KOPT-K1 (cell line): ENCODE data around the gene SLC46A2.

Experiments used
- H3K27ac ChIP-seq: fragments of 200-600 bp; sonication (generic); 2 replicates; pipeline ENCODE4 v1.5.1; 2016; ENCODE audit warnings: antibody characterized with exemption, mild to moderate bottlenecking, low read depth, low read length; ENCODE audit not compliant: poor library complexity, severe bottlenecking
- H3K36me3 ChIP-seq: fragments of 200-600 bp; sonication (generic); 2 replicates; pipeline ENCODE4 v1.5.1; 2017; ENCODE audit warnings: antibody characterized with exemption, mild to moderate bottlenecking, low read length, moderate library complexity; ENCODE audit not compliant: insufficient read depth
- H3K9me3 ChIP-seq: fragments of 200-600 bp; sonication (generic); 2 replicates; pipeline ENCODE4 v1.5.1; 2017; ENCODE audit warnings: antibody characterized with exemption, low read length, mild to moderate bottlenecking; ENCODE audit not compliant: insufficient read depth, poor library complexity, severe bottlenecking

The SLC46A2 gene

DNA sequence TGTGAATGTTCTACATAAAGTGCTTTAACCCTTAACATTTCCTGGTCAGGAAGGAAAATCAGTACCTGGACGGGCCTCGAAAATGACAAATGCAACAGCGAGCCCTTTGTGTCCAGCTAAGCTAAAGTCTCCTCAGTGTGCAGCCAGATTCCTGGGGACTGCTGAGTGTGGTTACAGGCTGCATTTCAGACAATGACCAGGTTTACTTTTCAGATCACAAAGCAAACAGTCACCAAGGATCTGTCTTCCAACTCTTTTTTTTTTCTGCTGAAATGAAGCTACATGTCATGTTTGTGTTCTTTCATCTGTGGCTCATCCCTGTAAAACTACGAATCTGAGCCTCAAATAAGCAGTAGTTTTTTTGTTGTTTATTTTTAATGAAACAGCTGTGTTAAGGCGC, 20.8 kb downstream of the SLC46A2 start:
- H3K36me3 ChIP-seq = no peaks in the 10 kb centered on the region
- H3K27ac ChIP-seq = no peak overlapping the region
- no peaks in the 10 kb centered on the region for H3K9me3 ChIP-seq

DNA sequence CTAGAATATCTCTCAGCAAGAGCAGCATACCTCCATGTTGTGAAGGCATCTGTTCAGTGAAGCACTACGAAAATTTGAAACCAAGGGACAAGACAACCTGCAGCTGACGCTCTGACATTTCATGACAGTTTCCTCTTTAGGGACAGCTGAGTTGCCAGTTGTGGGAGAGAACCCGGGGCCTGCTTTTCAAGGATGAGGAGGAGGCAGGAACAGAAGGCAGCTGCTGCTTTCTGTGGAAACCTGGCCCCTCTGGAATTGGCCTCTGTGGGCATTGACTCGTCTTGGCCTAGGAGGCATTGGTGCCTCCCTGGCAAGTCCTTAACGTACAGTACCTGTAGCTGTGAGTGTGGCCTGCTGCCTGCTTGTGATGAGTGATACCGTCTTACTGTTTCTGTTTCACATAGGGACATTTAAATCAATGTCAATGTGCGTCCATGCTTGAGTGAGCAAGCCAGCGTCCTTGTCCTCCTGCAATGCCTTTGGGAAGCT, 21.6 kb downstream of the SLC46A2 start:
- Histone ChIP-seq H3K9me3 (no peaks in the 10 kb centered on the region), H3K36me3 (no peaks in the 10 kb centered on the region), H3K27ac (no peak overlapping the region)

DNA sequence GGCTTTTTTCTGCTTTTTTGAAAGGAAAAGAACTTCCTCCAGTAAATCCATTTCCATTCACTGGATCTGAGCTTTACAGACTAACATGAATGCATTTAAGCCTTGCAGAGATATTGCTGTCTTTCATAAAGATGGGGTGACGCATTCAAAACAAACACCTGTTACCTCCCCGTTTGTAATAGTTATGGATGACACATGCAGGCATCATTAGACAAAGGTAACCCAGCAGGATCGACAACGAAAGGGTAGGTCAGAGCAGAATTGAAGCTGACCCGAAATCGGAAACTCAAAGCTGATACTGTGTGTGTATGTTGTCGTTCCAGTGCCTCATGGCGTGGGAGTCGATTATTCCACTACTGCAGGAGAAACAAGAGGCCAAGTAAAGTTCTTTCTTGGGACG, 22.2 kb downstream of the SLC46A2 start:
- no peaks in the 10 kb centered on the region for H3K9me3 ChIP-seq
- no peaks in the 10 kb centered on the region for H3K36me3 ChIP-seq
- no peak overlapping the region for H3K27ac ChIP-seq

DNA sequence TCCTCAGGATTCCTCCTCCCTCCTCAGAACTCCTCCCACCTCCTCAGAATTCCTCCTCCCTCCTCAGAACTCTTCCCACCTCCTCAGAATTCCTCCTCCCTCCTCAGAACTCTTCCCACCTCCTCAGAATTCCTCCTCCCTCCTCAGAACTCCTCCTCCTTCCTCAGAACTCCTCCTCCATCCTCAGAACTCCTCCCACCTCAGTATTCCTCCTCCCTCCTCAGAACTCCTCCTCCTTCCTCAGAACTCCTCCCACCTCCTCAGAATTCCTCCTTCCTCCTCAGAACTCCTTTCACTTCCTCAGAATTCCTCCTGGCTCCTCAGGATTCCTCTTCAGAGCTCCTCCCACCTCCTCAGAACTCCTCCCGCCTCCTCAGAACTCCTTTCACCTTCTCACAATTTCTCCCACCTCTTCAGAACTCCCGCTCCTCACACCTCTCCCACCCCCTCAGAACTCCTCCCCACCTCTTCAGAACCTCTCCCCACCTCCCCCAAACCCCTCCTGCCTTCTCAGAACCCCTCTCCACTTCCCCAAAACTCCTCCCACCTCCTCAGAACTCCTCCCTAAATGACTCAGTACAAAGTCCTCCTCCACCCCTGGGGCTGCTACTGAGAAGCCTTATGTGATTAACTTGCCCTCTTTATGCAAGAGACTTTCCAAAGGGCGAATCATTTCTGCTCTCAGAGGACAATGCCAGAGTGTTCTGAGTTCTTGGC, 23.2 kb downstream of the SLC46A2 start:
- no peaks in the 10 kb centered on the region for H3K36me3 ChIP-seq
- no peak overlapping the region for H3K27ac ChIP-seq
- H3K9me3 ChIP-seq = no peaks in the 10 kb centered on the region

DNA sequence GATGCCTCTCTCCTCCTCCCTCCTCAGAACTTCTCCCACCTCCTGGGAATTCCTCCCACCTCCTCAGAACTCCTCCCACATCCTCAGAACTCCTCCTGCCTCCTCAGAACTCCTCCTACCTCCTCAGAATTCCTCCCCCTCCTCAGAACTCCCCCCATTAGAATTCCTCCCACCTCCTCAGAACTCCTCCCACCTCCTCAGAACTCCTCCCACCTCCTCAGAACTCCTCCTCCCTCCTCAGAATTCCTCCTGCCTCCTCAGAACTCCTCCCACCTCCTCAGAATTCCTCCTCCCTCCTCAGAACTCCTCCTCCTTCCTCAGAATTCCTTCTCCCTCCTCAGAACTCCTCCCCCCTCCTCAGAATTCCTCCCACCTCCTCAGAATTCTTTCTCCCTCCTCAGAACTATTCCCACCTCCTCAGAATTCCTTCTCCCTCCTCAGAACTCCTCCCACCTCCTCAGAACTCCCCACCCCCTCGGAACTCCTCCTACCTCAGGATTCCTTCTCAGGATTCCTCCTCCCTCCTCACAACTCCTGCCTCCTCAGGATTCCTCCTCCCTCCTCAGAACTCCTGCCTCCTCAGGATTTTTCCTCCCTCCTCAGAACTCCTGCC, 23.9 kb downstream of the SLC46A2 start:
- Histone ChIP-seq H3K9me3 (no peaks in the 10 kb centered on the region), H3K27ac (no peak overlapping the region), H3K36me3 (no peaks in the 10 kb centered on the region)

DNA sequence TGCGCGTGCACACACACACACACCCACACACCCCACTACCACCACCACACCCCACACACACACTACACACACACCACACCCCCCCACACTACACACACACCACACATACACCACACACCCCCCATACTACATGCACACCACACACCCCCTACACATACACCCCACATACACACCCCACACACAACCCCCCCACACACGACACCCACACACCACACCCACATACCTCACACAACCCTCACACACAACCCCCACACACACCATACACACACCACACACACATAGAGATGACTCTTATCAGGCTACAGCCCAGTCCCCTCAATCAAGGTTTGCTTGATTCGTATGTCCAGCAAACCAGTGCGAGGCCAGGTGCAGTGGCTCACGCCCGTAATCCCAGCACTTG, 25.7 kb downstream of the SLC46A2 start:
- no peak overlapping the region for H3K27ac ChIP-seq
- no peaks in the 10 kb centered on the region for H3K36me3 ChIP-seq
- no peaks in the 10 kb centered on the region for H3K9me3 ChIP-seq

DNA sequence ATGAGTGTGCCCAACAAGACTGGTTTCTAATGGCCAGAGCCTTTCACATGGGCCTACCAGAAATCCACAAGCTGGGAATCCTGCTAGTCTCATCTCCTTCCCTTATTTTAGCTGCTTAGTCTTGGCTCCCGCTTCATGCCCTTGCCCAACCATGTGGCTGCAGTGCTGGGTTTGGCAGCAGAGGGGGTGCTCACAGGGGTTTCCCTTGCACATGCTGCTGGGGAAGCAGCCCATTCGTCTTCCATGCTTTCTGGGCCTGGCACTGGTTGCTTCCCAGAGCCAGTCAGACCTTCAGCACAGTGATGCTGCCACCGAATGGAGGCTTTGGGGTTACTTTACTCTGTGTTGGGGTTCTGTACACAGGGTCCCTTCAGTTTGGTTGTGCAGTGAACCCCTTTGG, 26.3 kb downstream of the SLC46A2 start:
- H3K27ac ChIP-seq = no peak overlapping the region
- no peaks in the 10 kb centered on the region for H3K9me3 ChIP-seq
- H3K36me3 ChIP-seq = no peaks in the 10 kb centered on the region

DNA sequence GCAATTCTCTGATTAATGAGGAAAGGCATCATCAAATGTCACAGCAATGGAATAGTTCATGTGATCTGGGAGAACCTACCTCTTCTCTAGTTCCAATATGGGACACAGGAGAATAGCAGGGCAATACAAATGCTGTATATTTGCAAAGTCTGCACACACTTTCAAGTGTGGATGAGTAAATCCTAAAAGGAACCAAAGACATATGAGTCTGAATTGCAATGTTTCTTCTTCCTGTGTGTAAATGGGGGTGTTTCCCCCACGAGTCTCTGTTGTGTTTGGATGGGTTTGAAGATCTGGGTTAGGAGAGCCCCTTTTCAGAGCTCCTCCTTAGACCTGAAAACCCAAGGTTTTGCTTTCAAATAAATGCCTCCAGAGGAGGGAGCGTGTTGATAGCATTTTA, 26.9 kb downstream of the SLC46A2 start:
- Histone ChIP-seq H3K27ac (no peak overlapping the region), H3K36me3 (no peaks in the 10 kb centered on the region), H3K9me3 (no peaks in the 10 kb centered on the region)

DNA sequence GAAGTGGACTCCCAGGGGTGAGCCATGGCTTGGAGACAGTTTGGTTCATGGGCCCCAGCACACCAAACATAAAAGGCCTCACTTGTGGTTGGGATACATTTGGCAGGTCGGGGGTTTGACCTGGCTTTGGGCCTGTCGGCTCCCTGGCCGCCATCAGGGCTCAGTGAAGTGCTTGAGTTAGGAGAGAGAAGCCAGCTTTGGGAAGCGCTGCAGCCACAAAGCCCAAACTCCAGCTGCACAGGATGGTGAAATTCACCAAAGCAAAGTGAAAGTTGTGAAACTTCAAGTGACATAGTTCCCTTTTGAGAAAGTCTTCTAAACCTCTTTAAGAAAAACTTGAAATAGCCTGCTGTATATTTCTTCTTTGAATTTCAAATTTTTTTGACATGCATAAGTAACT, 27.5 kb downstream of the SLC46A2 start:
- Histone ChIP-seq H3K9me3 (no peaks in the 10 kb centered on the region), H3K36me3 (no peaks in the 10 kb centered on the region), H3K27ac (no peak overlapping the region)

DNA sequence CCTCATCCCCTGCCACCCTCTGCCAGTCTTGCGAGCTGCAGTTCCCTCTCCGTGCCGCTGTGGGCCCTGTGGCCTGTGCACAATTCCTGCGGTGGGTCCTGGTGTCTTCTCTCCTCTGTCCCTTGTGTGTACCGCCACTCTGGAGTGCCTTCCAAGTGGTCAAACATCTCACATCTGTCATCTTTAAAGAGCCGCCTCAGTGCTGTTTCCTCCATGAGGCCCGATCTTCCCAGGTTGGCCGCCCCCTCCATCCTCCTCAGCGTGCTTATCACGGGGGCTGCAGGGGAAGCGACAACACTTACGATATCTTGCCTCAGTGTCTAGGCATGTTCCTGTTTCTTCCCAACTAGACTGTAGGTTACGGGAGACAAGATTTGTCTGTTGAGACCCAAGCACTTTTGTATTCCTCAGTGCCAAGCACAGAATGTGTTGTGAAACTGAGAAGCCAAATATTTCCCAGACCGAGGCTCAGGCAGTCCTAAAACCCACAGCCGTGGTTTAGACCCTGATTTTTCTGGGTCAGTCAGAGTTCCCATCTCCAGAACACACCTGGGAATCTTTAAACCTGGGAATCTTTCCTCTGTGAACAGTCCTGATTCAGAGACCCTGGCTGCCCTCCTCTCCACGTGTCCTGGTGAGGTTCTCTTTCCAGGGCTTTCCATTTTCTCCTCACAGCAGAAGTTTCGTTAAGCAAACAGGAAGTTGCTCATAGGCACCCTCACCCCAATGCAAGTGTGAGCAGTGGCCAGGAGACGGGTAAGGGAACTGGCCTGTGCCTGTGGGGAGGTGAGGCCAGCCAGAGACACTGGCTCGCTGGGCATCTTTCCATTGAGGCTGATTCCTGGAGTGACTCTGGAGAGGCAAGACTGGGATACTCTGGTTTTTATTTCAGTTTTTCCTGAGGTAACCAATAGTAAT, 28.8 kb downstream of the SLC46A2 start:
- no peaks in the 10 kb centered on the region for H3K9me3 ChIP-seq
- no peaks in the 10 kb centered on the region for H3K36me3 ChIP-seq
- H3K27ac ChIP-seq = no peak overlapping the region

DNA sequence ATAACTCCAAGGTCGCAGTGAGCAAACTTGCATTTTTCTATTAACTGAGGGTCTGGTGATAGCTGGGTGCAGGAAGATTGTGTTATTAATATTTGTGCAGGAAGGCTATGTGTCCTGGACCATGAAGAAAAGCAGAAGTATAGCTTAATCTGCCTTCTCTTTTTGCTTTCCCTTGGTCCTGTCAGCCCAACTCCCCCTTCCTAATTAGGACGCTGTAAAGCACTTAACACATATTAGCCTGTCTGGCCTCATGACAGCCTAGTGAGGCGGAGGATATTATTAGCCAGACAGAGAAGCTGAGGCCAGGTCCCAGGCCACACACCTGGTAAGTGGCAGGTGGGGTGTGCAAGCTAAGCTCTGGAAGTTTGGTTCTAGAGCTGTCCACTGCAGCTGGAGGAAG, 29.5 kb downstream of the SLC46A2 start:
- Histone ChIP-seq H3K36me3 (no peaks in the 10 kb centered on the region), H3K27ac (no peak overlapping the region), H3K9me3 (no peaks in the 10 kb centered on the region)

DNA sequence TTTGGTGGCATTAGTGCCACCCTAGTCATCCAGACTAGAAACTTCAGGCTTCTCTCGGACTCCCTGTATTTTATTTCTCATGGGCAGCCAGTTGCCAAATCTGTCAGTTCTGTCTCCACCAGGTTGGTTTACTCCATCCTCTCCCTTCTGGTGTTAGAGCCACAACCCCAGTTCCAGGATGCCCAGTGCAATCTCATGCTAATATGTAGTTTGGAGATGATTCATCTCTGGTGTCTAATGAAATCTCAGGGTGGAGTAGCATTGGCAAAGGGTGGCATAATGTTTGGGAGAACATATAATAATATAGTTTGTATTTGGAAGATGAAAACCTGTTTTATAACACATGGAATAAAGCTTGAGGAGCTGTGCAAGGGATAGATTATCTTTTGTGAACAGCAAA, 30.2 kb downstream of the SLC46A2 start:
- no peaks in the 10 kb centered on the region for H3K36me3 ChIP-seq
- no peak overlapping the region for H3K27ac ChIP-seq
- H3K9me3 ChIP-seq = no peaks in the 10 kb centered on the region

DNA sequence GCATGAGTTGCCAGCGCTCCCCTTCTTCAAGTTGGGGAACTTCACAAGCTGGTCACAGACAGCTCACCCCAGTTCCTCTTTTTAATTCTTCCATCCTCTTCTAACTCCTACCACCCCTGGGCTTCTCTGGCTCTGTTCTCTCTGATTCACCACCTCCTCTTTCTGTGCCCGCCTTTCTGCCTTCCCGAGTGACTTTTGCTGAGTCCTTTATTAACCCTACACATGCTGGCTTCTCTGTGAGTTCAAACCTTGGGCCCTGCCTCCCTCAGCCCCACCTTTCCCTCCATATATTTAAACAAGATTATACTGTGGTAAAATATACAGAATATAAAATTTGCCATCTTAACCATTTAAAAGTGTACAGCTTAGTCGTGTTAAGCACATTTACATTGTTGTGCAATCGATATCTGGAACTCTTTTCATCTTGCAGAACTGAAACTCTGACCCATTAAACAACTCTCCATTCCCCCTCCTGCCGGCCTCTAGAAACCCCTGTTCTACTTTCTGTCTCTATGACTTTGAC, 32.0 kb downstream of the SLC46A2 start:
- H3K36me3 ChIP-seq = no peaks in the 10 kb centered on the region
- H3K27ac ChIP-seq = no peak overlapping the region
- H3K9me3 ChIP-seq = no peaks in the 10 kb centered on the region

DNA sequence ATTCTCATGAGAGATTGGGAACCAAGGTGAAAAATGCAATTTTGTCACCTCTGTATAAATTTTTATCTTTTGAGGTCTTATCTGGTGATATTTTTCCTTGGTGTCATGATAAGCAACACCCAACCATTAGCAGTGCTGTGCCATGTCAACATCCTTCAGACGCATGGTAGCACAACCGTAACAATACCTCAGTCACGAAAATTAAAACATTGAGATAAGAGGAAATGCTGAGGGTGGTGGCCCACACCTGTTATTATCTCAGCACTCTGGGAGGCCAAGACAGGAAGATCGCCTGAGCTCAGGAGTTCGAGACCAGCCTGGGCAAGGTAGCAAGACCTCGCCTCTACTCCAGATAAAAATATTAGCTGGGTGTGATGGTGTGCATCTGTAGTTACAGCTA, 32.7 kb downstream of the SLC46A2 start:
- Histone ChIP-seq H3K27ac (no peak overlapping the region), H3K36me3 (no peaks in the 10 kb centered on the region), H3K9me3 (no peaks in the 10 kb centered on the region)

DNA sequence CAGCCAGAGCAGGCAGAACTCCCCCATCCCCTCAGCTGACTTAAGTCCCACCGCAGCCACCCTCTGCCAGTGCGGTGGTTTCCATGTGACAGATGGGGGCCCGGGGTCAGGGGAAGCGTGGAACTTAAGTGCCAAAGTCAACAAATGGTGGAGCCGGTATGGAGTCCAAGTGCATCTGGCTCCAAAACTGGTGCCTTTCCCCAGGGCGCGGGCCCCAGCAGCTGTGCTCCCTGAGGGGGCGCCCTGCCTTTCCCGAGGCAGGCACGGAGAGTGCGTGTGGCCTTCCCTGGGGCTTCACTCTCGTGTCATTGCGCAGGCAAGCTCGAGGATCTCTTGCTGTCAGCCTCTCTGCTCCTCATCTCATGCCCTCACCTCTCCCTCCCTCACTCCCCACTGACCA, 33.8 kb downstream of the SLC46A2 start:
- no peak overlapping the region for H3K27ac ChIP-seq
- no peaks in the 10 kb centered on the region for H3K36me3 ChIP-seq
- no peaks in the 10 kb centered on the region for H3K9me3 ChIP-seq
